ENCODE measurements around the gene IGFBP5. TPM values are rescaled to one million over a fixed set of nuclear protein-coding genes. Genes with fewer than 3 reads are reported as not detected.

Gene IGFBP5
- total and polyA plus RNA-seq, 7 donors: 13.6 to 773 (median 254) TPM

GRCh38 chr2:216714376-216714775, 19.0 kb upstream of the IGFBP5 start:
- intact Hi-C loops (cut with DNase I): no loop called here
- Histone ChIP-seq H3K27ac (peak overlapping the region; percentile 39 to 66 (median 52)), H3K4me1 (peaks cover 0 to 77% (median 53%) of the 10 kb centered on the region in 4 donors), H3K4me3 (no peak overlapping the region), H3K27me3 (no peaks in the 10 kb centered on the region), H3K36me3 (no peaks in the 10 kb centered on the region), H3K9me3 (no peaks in the 10 kb centered on the region)
- 58 to 79% methylated on average over 3 of the region's 3 CpGs for WGBS, 2 donors
- TF ChIP-seq, protein P1, sequence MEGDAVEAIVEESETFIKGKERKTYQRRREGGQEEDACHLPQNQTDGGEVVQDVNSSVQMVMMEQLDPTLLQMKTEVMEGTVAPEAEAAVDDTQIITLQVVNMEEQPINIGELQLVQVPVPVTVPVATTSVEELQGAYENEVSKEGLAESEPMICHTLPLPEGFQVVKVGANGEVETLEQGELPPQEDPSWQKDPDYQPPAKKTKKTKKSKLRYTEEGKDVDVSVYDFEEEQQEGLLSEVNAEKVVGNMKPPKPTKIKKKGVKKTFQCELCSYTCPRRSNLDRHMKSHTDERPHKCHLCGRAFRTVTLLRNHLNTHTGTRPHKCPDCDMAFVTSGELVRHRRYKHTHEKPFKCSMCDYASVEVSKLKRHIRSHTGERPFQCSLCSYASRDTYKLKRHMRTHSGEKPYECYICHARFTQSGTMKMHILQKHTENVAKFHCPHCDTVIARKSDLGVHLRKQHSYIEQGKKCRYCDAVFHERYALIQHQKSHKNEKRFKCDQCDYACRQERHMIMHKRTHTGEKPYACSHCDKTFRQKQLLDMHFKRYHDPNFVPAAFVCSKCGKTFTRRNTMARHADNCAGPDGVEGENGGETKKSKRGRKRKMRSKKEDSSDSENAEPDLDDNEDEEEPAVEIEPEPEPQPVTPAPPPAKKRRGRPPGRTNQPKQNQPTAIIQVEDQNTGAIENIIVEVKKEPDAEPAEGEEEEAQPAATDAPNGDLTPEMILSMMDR (IDR thresholded peaks at IDR 0.05): no peak
- TF ChIP-seq POLR2A (IDR thresholded peaks at IDR 0.05) (no peak), POLR2AphosphoS5 (IDR thresholded peaks at IDR 0.05) (no peak), EP300 (IDR thresholded peaks at IDR 0.05) (no peak)
- DNase-seq: no peak

GRCh38 chr2:216713691-216714336, 18.5 kb upstream of the IGFBP5 start:
- no peak overlapping the region for H3K4me3 ChIP-seq
- DNase-seq: peak; percentile 76
- H3K27me3 ChIP-seq: no peaks in the 10 kb centered on the region
- H3K27ac ChIP-seq: peak overlapping the region; percentile 39 to 66 (median 52)
- 76 to 79% methylated on average over 8 of the region's 8 CpGs for WGBS, 2 donors
- intact Hi-C loops (cut with DNase I): no loop called here
- H3K4me1 ChIP-seq: peaks cover 0 to 77% (median 53%) of the 10 kb centered on the region in 4 donors
- H3K9me3 ChIP-seq: no peaks in the 10 kb centered on the region
- no peaks in the 10 kb centered on the region for H3K36me3 ChIP-seq
- TF ChIP-seq, protein P1 (IDR thresholded peaks at IDR 0.05): no peak
- no peak for TF ChIP-seq EP300 (IDR thresholded peaks at IDR 0.05)
- TF ChIP-seq POLR2AphosphoS5 (IDR thresholded peaks at IDR 0.05): peak in 1 of 4 donors; percentile 14

DNA sequence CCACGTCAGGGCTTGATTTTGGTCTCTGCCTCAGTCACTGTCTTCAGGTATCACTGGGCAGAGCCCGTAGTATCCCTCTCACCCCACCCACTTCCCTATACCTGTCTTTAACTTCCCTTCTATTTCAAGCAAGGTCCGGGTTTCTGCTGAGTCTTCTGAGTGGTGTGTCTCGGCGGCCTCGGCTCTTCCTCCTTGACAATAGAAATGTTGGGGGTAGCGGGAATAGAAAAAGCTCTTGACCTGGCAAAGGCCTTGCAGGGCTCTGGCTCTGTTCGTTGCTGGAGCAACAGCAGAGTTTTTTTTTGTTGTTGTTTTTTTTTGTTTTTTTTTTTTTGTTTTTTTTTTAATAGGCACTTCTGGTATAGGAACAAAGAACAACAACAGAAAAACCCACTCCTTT, 16.0 kb upstream of the IGFBP5 start:
- peaks cover 0 to 60% (median 43%) of the 10 kb centered on the region in 4 donors for H3K4me1 ChIP-seq
- WGBS, 2 donors: 67 to 69% methylated on average over 8 of the region's 8 CpGs
- peak overlapping the region in 1 of 4 donors; percentile 2 for H3K4me3 ChIP-seq
- H3K36me3 ChIP-seq: no peaks in the 10 kb centered on the region
- H3K27ac ChIP-seq: peak overlapping the region; percentile 80 to 91 (median 88)
- no peak for TF ChIP-seq POLR2A (IDR thresholded peaks at IDR 0.05)
- TF ChIP-seq EP300 (IDR thresholded peaks at IDR 0.05): no peak
- TF ChIP-seq POLR2AphosphoS5 (IDR thresholded peaks at IDR 0.05): no peak
- TF ChIP-seq, protein P1 (IDR thresholded peaks at IDR 0.05): no peak
- no peaks in the 10 kb centered on the region for H3K9me3 ChIP-seq
- no peaks in the 10 kb centered on the region for H3K27me3 ChIP-seq
- no peak for DNase-seq
- intact Hi-C loops (cut with DNase I): loop anchor here (2.0 kb wide), 1 partner anchor 27 kb away; no protein-coding TSS in a partner anchor

DNA sequence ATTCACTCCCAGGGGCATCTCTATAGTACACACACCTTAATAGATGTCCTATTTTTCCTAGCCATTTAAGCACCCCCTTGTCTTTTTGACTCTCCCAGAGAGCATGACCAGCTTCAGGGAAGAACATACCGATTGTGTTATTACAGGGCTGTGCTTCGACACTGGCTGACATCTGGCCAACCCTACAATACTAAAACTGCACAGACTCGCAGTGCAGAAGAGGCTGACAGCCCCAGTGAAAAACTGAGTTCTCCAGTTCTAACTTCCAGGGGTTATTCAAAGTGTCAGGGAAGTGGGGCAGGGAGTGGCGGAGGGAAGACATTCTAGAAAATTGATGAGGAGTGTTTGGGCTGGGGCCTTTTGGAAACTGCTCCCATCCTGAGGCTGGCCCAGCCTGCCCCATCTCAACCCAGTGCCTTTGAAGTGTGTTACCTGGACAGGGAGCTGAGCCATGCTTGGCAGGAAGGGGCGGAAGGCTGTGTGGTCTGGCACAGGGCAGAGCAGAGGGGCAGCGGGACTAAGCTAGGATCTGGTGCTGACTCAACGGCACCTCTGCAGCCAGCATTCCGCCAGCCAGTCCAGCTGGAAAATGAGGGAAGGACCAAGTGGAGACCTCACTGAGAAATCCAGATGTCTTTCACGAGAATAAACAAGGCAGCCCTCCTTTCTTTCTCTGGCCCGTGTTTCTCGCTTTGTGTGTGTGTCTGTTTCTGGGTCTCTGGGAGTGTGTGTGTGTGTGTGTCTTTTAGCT, 15.4 kb upstream of the IGFBP5 start:
- WGBS, 2 donors: 73 to 74% methylated on average over 11 of the region's 11 CpGs
- intact Hi-C loops (cut with DNase I): loop anchor here (2.0 kb wide), 1 partner anchor 28 kb away; no protein-coding TSS in a partner anchor
- Histone ChIP-seq H3K36me3 (no peaks in the 10 kb centered on the region), H3K9me3 (no peaks in the 10 kb centered on the region), H3K4me1 (peaks cover 0 to 54% (median 39%) of the 10 kb centered on the region in 4 donors), H3K4me3 (peak overlapping the region in 1 of 4 donors; percentile 2), H3K27ac (peak overlapping the region; percentile 80 to 91 (median 88)), H3K27me3 (no peaks in the 10 kb centered on the region)
- DNase-seq: peak; percentile 89
- peak in 3 of 4 donors; percentile 28 to 67 (median 65) for TF ChIP-seq POLR2AphosphoS5 (IDR thresholded peaks at IDR 0.05)
- TF ChIP-seq, protein P1 (IDR thresholded peaks at IDR 0.05): no peak

Measured in sigmoid colon (tissue), 7 donors.